Hematopoietic multipotent progenitor cell treated with erythropoietin and hydrocortisone succinate and interleukin-3 and kit ligand, for 8 days (in vitro differentiated cells): ENCODE data around the gene NOL8.

ENCODE experiments used
- DNase-seq: peaks from one replicate; pipeline ENCODE4 v3.0.0-alpha.2; 2015

Gene NOL8

GRCh38 chr9:92325269-92325990, at the start of gene NOL8, which contains the start of gene CENPP:
TSS of gene NOL8 (minus strand) at chr9:92325350. CDS start at chr9:92324161, 1,189 bp downstream.
TSS of gene CENPP (plus strand) at chr9:92325953.
- DNase-seq: peak; percentile 94

GRCh38 chr9:92373167-92373566, 48.0 kb upstream of the NOL8 start:
- DNase-seq: no peak

- no peak for DNase-seq
Measured at GRCh38 chr9:92369075-92369474, 43.9 kb upstream of the NOL8 start.

GRCh38 chr9:92360083-92360482, 34.9 kb upstream of the NOL8 start:
- no peak for DNase-seq

GRCh38 chr9:92359394-92359995, 34.3 kb upstream of the NOL8 start:
- peak; percentile 9 for DNase-seq

- DNase-seq: no peak
Measured at GRCh38 chr9:92353051-92353450, 27.9 kb upstream of the NOL8 start.

GRCh38 chr9:92350740-92351133, 25.6 kb upstream of the NOL8 start:
- no peak for DNase-seq

- DNase-seq: no peak
Measured at GRCh38 chr9:92349771-92350739, 24.9 kb upstream of the NOL8 start.

GRCh38 chr9:92345582-92345981, 20.4 kb upstream of the NOL8 start:
- no peak for DNase-seq

- DNase-seq: no peak
Measured at GRCh38 chr9:92342825-92343488, 17.8 kb upstream of the NOL8 start.

GRCh38 chr9:92341578-92341977, 16.4 kb upstream of the NOL8 start:
- DNase-seq: no peak

- DNase-seq: no peak
Measured at GRCh38 chr9:92333282-92333634, 8.1 kb upstream of the NOL8 start.

GRCh38 chr9:92332577-92333281, 7.6 kb upstream of the NOL8 start:
- no peak for DNase-seq

GRCh38 chr9:92328225-92328624, 3.1 kb upstream of the NOL8 start:
- DNase-seq: peak; percentile 65

GRCh38 chr9:92327283-92327850, 2.2 kb upstream of the NOL8 start:
- DNase-seq: peak; percentile 38

- peak; percentile 63 for DNase-seq
Measured at GRCh38 chr9:92325991-92326500, 896 bp upstream of the NOL8 start.

GRCh38 chr9:92324889-92325268, 271 bp downstream of the NOL8 start:
- DNase-seq: no peak

- peak; percentile 44 for DNase-seq
Measured at GRCh38 chr9:92324431-92324830, 719 bp downstream of the NOL8 start.

- DNase-seq: no peak
Measured at GRCh38 chr9:92315456-92315855, 9.7 kb downstream of the NOL8 start.

- no peak for DNase-seq
Measured at GRCh38 chr9:92313624-92314012, 11.5 kb downstream of the NOL8 start.

- DNase-seq: peak; percentile 63
Measured at GRCh38 chr9:92312887-92313623, 12.1 kb downstream of the NOL8 start.
